Neural progenitor cell (in vitro differentiated cells): Measurements from ENCODE around the gene RSPO4.

Experiments
- CTCF ChIP-seq: fragments of 200-600 bp; sonication (generic); IDR thresholded peaks from 2 replicates; pipeline ENCODE4 v1.5.1; 2017; ENCODE audit warnings: antibody characterized with exemption, mild to moderate bottlenecking
- EZH2phosphoT487 ChIP-seq: fragments of 200-600 bp; sonication (generic); IDR thresholded peaks from 2 replicates; pipeline ENCODE4 v1.6.1; 2017; ENCODE audit warnings: antibody characterized with exemption

GRCh38 chr20:977021-977420, 25.1 kb downstream of the RSPO4 start:
- TF ChIP-seq CTCF (no peak), EZH2phosphoT487 (no peak)
